GM19372 (cell line): Measurements from ENCODE around the gene MLPH.

Experiments
- ATAC-seq: cut with Tn5 transposase; IDR thresholded peaks from one replicate; pipeline ENCODE4 v1.9.1; 2021; ENCODE audit warnings: mild to moderate bottlenecking, low read depth, moderate library complexity; ENCODE audit not compliant: unreplicated experiment

Gene MLPH

GRCh38 chr2:237486819-237487448 lies at the start of gene MLPH:
Gene MLPH (plus strand): TSS chr2:237487251. CDS start chr2:237493427, 6,176 bp downstream.
- no peak for ATAC-seq

- no peak for ATAC-seq
These were observed 49.5 kb upstream of the MLPH start for GRCh38 chr2:237437566-237437965.

GRCh38 chr2:237438080-237438940 lies 48.7 kb upstream of the MLPH start:
- no peak for ATAC-seq

- no peak for ATAC-seq
These were observed 46.2 kb upstream of the MLPH start for GRCh38 chr2:237440819-237441281.

- no peak for ATAC-seq
These were observed 45.3 kb upstream of the MLPH start for GRCh38 chr2:237441605-237442274.

- ATAC-seq = no peak
These were observed 43.0 kb upstream of the MLPH start for GRCh38 chr2:237444071-237444470.

GRCh38 chr2:237445611-237446337 lies 41.3 kb upstream of the MLPH start:
- no peak for ATAC-seq

- no peak for ATAC-seq
These were observed 40.7 kb upstream of the MLPH start for GRCh38 chr2:237446338-237446665.

GRCh38 chr2:237447496-237447895 lies 39.6 kb upstream of the MLPH start:
- no peak for ATAC-seq

- ATAC-seq = no peak
These were observed 38.9 kb upstream of the MLPH start for GRCh38 chr2:237448171-237448570.

GRCh38 chr2:237448626-237449025 lies 38.4 kb upstream of the MLPH start:
- ATAC-seq = no peak

GRCh38 chr2:237449193-237449881 lies 37.7 kb upstream of the MLPH start:
- no peak for ATAC-seq

- no peak for ATAC-seq
These were observed 36.9 kb upstream of the MLPH start for GRCh38 chr2:237450108-237450507.

- ATAC-seq = no peak
These were observed 36.5 kb upstream of the MLPH start for GRCh38 chr2:237450583-237450982.

- ATAC-seq = no peak
These were observed 35.2 kb upstream of the MLPH start for GRCh38 chr2:237451643-237452469.

- no peak for ATAC-seq
These were observed 34.2 kb upstream of the MLPH start for GRCh38 chr2:237452861-237453260.

GRCh38 chr2:237453671-237454070 lies 33.4 kb upstream of the MLPH start:
- no peak for ATAC-seq

GRCh38 chr2:237455764-237456163 lies 31.3 kb upstream of the MLPH start:
- no peak for ATAC-seq

GRCh38 chr2:237456200-237456843 lies 30.7 kb upstream of the MLPH start:
- no peak for ATAC-seq
